Measurements from ENCODE around the gene ZNF488.

The ZNF488 gene

GRCh38 chr10:47413531-47414226 is 29.6 kb upstream of the ZNF488 start:
- no peak for DNase-seq
- CTCF ChIA-PET = no interaction called here

GRCh38 chr10:47412869-47413268 is 28.8 kb upstream of the ZNF488 start:
- no peaks in the 10 kb centered on the region for H3K9me3 ChIP-seq (ENCODE audit: control extremely low read depth in 1 of 5, control insufficient read depth in 4 of 5, insufficient read depth in 2 of 5, low read depth in 1 of 5, low read length in 4 of 5)
- CTCF ChIA-PET = no interaction called here
- H3K4me1 ChIP-seq (ENCODE audit: control extremely low read depth in 1 of 4, control insufficient read depth in 4 of 4, insufficient read depth in 4 of 4, low read length in 3 of 4) = no peaks in the 10 kb centered on the region
- H3K4me3 ChIP-seq (ENCODE audit: control insufficient read depth in 1 of 7, extremely low read depth in 1 of 7, insufficient read depth in 4 of 7, low read depth in 2 of 7, low read length in 6 of 7) = no peak overlapping the region
- H3K36me3 ChIP-seq (ENCODE audit: control insufficient read depth in 4 of 4, insufficient read depth in 4 of 4, low read length in 3 of 4) = no peaks in the 10 kb centered on the region
- POLR2A ChIA-PET = no interaction called here
- no peak for DNase-seq
- WGBS (ENCODE audit: insufficient coverage) = 100% methylated on average over 2 of the region's 2 CpGs
- H3K27ac ChIP-seq (ENCODE audit: insufficient read depth in 1 of 2, low read depth in 1 of 2, low read length in 2 of 2, poor library complexity in 1 of 2, severe bottlenecking in 2 of 2) = no peak overlapping the region
- no peaks in the 10 kb centered on the region for H3K27me3 ChIP-seq (replicated peaks in 2 of 5; ENCODE audit: control insufficient read depth in 4 of 5, insufficient read depth in 5 of 5, low read length in 4 of 5)

More at GRCh38 chr10:47413531-47414226, 29.6 kb upstream of the ZNF488 start:
- Histone ChIP-seq H3K4me3 (ENCODE audit: control insufficient read depth in 1 of 7, extremely low read depth in 1 of 7, insufficient read depth in 4 of 7, low read depth in 2 of 7, low read length in 6 of 7) (no peak overlapping the region), H3K36me3 (ENCODE audit: control insufficient read depth in 4 of 4, insufficient read depth in 4 of 4, low read length in 3 of 4) (no peaks in the 10 kb centered on the region), H3K4me1 (ENCODE audit: control extremely low read depth in 1 of 4, control insufficient read depth in 4 of 4, insufficient read depth in 4 of 4, low read length in 3 of 4) (no peaks in the 10 kb centered on the region), H3K9me3 (ENCODE audit: control extremely low read depth in 1 of 5, control insufficient read depth in 4 of 5, insufficient read depth in 2 of 5, low read depth in 1 of 5, low read length in 4 of 5) (no peaks in the 10 kb centered on the region), H3K27ac (ENCODE audit: insufficient read depth in 1 of 2, low read depth in 1 of 2, low read length in 2 of 2, poor library complexity in 1 of 2, severe bottlenecking in 2 of 2) (no peak overlapping the region), H3K27me3 (replicated peaks in 2 of 5; ENCODE audit: control insufficient read depth in 4 of 5, insufficient read depth in 5 of 5, low read length in 4 of 5) (no peaks in the 10 kb centered on the region)
- POLR2A ChIA-PET = no interaction called here
- 95% methylated on average over 10 of the region's 14 CpGs for WGBS (ENCODE audit: insufficient coverage)

- ChIA-PET POLR2A (no interaction called here), CTCF (no interaction called here)
- no peak overlapping the region for H3K27ac ChIP-seq (ENCODE audit: insufficient read depth in 1 of 2, low read depth in 1 of 2, low read length in 2 of 2, poor library complexity in 1 of 2, severe bottlenecking in 2 of 2)
Observed at GRCh38 chr10:47412177-47412730, 28.2 kb upstream of the ZNF488 start.

GRCh38 chr10:47410862-47411261 is 26.8 kb upstream of the ZNF488 start:
- POLR2A ChIA-PET = no interaction called here
- Histone ChIP-seq H3K4me3 (ENCODE audit: control insufficient read depth in 1 of 7, extremely low read depth in 1 of 7, insufficient read depth in 4 of 7, low read depth in 2 of 7, low read length in 6 of 7) (no peak overlapping the region), H3K27me3 (replicated peaks in 2 of 5; ENCODE audit: control insufficient read depth in 4 of 5, insufficient read depth in 5 of 5, low read length in 4 of 5) (no peaks in the 10 kb centered on the region), H3K4me1 (ENCODE audit: control extremely low read depth in 1 of 4, control insufficient read depth in 4 of 4, insufficient read depth in 4 of 4, low read length in 3 of 4) (no peaks in the 10 kb centered on the region), H3K9me3 (ENCODE audit: control extremely low read depth in 1 of 5, control insufficient read depth in 4 of 5, insufficient read depth in 2 of 5, low read depth in 1 of 5, low read length in 4 of 5) (no peaks in the 10 kb centered on the region), H3K36me3 (ENCODE audit: control insufficient read depth in 4 of 4, insufficient read depth in 4 of 4, low read length in 3 of 4) (no peaks in the 10 kb centered on the region), H3K27ac (ENCODE audit: insufficient read depth in 1 of 2, low read depth in 1 of 2, low read length in 2 of 2, poor library complexity in 1 of 2, severe bottlenecking in 2 of 2) (no peak overlapping the region)
- 100% methylated on average over 4 of the region's 4 CpGs for WGBS (ENCODE audit: insufficient coverage)
- no peak for DNase-seq
- CTCF ChIA-PET = no interaction called here

More at GRCh38 chr10:47412177-47412730, 28.2 kb upstream of the ZNF488 start:
- no peaks in the 10 kb centered on the region for H3K9me3 ChIP-seq (ENCODE audit: control extremely low read depth in 1 of 5, control insufficient read depth in 4 of 5, insufficient read depth in 2 of 5, low read depth in 1 of 5, low read length in 4 of 5)
- H3K27me3 ChIP-seq (replicated peaks in 2 of 5; ENCODE audit: control insufficient read depth in 4 of 5, insufficient read depth in 5 of 5, low read length in 4 of 5) = no peaks in the 10 kb centered on the region
- no peaks in the 10 kb centered on the region for H3K36me3 ChIP-seq (ENCODE audit: control insufficient read depth in 4 of 4, insufficient read depth in 4 of 4, low read length in 3 of 4)
- WGBS (ENCODE audit: insufficient coverage) = 96% methylated on average over 5 of the region's 5 CpGs
- DNase-seq = no peak
- no peak overlapping the region for H3K4me3 ChIP-seq (ENCODE audit: control insufficient read depth in 1 of 7, extremely low read depth in 1 of 7, insufficient read depth in 4 of 7, low read depth in 2 of 7, low read length in 6 of 7)
- no peaks in the 10 kb centered on the region for H3K4me1 ChIP-seq (ENCODE audit: control extremely low read depth in 1 of 4, control insufficient read depth in 4 of 4, insufficient read depth in 4 of 4, low read length in 3 of 4)

GRCh38 chr10:47410271-47410670 is 26.2 kb upstream of the ZNF488 start:
- WGBS (ENCODE audit: insufficient coverage) = 93% methylated on average over 3 of the region's 4 CpGs
- DNase-seq = no peak
- ChIA-PET POLR2A (no interaction called here), CTCF (no interaction called here)
- Histone ChIP-seq H3K4me1 (ENCODE audit: control extremely low read depth in 1 of 4, control insufficient read depth in 4 of 4, insufficient read depth in 4 of 4, low read length in 3 of 4) (no peaks in the 10 kb centered on the region), H3K27ac (ENCODE audit: insufficient read depth in 1 of 2, low read depth in 1 of 2, low read length in 2 of 2, poor library complexity in 1 of 2, severe bottlenecking in 2 of 2) (no peak overlapping the region), H3K9me3 (ENCODE audit: control extremely low read depth in 1 of 5, control insufficient read depth in 4 of 5, insufficient read depth in 2 of 5, low read depth in 1 of 5, low read length in 4 of 5) (no peaks in the 10 kb centered on the region), H3K36me3 (ENCODE audit: control insufficient read depth in 4 of 4, insufficient read depth in 4 of 4, low read length in 3 of 4) (no peaks in the 10 kb centered on the region), H3K4me3 (ENCODE audit: control insufficient read depth in 1 of 7, extremely low read depth in 1 of 7, insufficient read depth in 4 of 7, low read depth in 2 of 7, low read length in 6 of 7) (no peak overlapping the region), H3K27me3 (replicated peaks in 2 of 5; ENCODE audit: control insufficient read depth in 4 of 5, insufficient read depth in 5 of 5, low read length in 4 of 5) (no peaks in the 10 kb centered on the region)

GRCh38 chr10:47409866-47410256 is 25.8 kb upstream of the ZNF488 start:
- no peaks in the 10 kb centered on the region for H3K36me3 ChIP-seq (ENCODE audit: control insufficient read depth in 4 of 4, insufficient read depth in 4 of 4, low read length in 3 of 4)
- ChIA-PET CTCF (no interaction called here), POLR2A (no interaction called here)
- no peak overlapping the region for H3K27ac ChIP-seq (ENCODE audit: insufficient read depth in 1 of 2, low read depth in 1 of 2, low read length in 2 of 2, poor library complexity in 1 of 2, severe bottlenecking in 2 of 2)
- H3K4me1 ChIP-seq (ENCODE audit: control extremely low read depth in 1 of 4, control insufficient read depth in 4 of 4, insufficient read depth in 4 of 4, low read length in 3 of 4) = no peaks in the 10 kb centered on the region
- DNase-seq = no peak
- 100% methylated on average over 3 of the region's 3 CpGs for WGBS (ENCODE audit: insufficient coverage)
- no peaks in the 10 kb centered on the region for H3K9me3 ChIP-seq (ENCODE audit: control extremely low read depth in 1 of 5, control insufficient read depth in 4 of 5, insufficient read depth in 2 of 5, low read depth in 1 of 5, low read length in 4 of 5)
- no peaks in the 10 kb centered on the region for H3K27me3 ChIP-seq (replicated peaks in 2 of 5; ENCODE audit: control insufficient read depth in 4 of 5, insufficient read depth in 5 of 5, low read length in 4 of 5)
- H3K4me3 ChIP-seq (ENCODE audit: control insufficient read depth in 1 of 7, extremely low read depth in 1 of 7, insufficient read depth in 4 of 7, low read depth in 2 of 7, low read length in 6 of 7) = no peak overlapping the region

- no peaks in the 10 kb centered on the region for H3K27me3 ChIP-seq (replicated peaks in 2 of 5; ENCODE audit: control insufficient read depth in 4 of 5, insufficient read depth in 5 of 5, low read length in 4 of 5)
- CTCF ChIA-PET = no interaction called here
- POLR2A ChIA-PET = no interaction called here
- no peak overlapping the region for H3K27ac ChIP-seq (ENCODE audit: insufficient read depth in 1 of 2, low read depth in 1 of 2, low read length in 2 of 2, poor library complexity in 1 of 2, severe bottlenecking in 2 of 2)
- 93% methylated on average over 15 of the region's 15 CpGs for WGBS (ENCODE audit: insufficient coverage)
- no peaks in the 10 kb centered on the region for H3K36me3 ChIP-seq (ENCODE audit: control insufficient read depth in 4 of 4, insufficient read depth in 4 of 4, low read length in 3 of 4)
- no peak for DNase-seq
- H3K9me3 ChIP-seq (ENCODE audit: control extremely low read depth in 1 of 5, control insufficient read depth in 4 of 5, insufficient read depth in 2 of 5, low read depth in 1 of 5, low read length in 4 of 5) = no peaks in the 10 kb centered on the region
- H3K4me3 ChIP-seq (ENCODE audit: control insufficient read depth in 1 of 7, extremely low read depth in 1 of 7, insufficient read depth in 4 of 7, low read depth in 2 of 7, low read length in 6 of 7) = no peak overlapping the region
- no peaks in the 10 kb centered on the region for H3K4me1 ChIP-seq (ENCODE audit: control extremely low read depth in 1 of 4, control insufficient read depth in 4 of 4, insufficient read depth in 4 of 4, low read length in 3 of 4)
Observed at GRCh38 chr10:47409171-47409865, 25.2 kb upstream of the ZNF488 start.

All from common myeloid progenitor, CD34-positive (primary cell).